Stimulated activated CD4-positive, alpha-beta T cell treated with anti-CD3 and anti-CD28 coated beads, Interleukin-4, amount 100 ng/mL, for 48 hours (primary cell): ENCODE results near the gene TTC33.
"Not testable (repeated sequence)": the region's sequence is repeated elsewhere in the genome, so short reads cannot be mapped to it uniquely, and the experiment has no call there.

Experiments
- DNase-seq, 2 donors: peaks; one replicate each; pipeline ENCODE4 v3.0.0-alpha.2; 2020; ENCODE audit warnings: low read depth in 2 of 2

The TTC33 gene

GRCh38 chr5:40614923-40615585 is 140.7 kb downstream of the TTC33 start:
- DNase-seq, result no peak

- no peak for DNase-seq
Measured at GRCh38 chr5:40614466-40614865, 141.3 kb downstream of the TTC33 start.

- no peak for DNase-seq
Measured at GRCh38 chr5:40607202-40607601, 148.6 kb downstream of the TTC33 start.

- DNase-seq, result no peak
Measured at GRCh38 chr5:40606077-40606765, 149.5 kb downstream of the TTC33 start.

- DNase-seq, result no peak
Measured at GRCh38 chr5:40605295-40605958, 150.3 kb downstream of the TTC33 start.

GRCh38 chr5:40603378-40603777 is 152.4 kb downstream of the TTC33 start:
- DNase-seq, result no peak

GRCh38 chr5:40601198-40601868 is 154.4 kb downstream of the TTC33 start:
- DNase-seq, result no peak

GRCh38 chr5:40600383-40600782 is 155.4 kb downstream of the TTC33 start:
- no peak for DNase-seq

GRCh38 chr5:40599676-40600075 is 156.1 kb downstream of the TTC33 start:
- no peak for DNase-seq

GRCh38 chr5:40594811-40595210 is 160.9 kb downstream of the TTC33 start:
- no peak for DNase-seq

GRCh38 chr5:40591727-40592396 is 163.9 kb downstream of the TTC33 start:
- not testable (repeated sequence) for DNase-seq

GRCh38 chr5:40587376-40587775 is 168.4 kb downstream of the TTC33 start:
- no peak for DNase-seq

- no peak for DNase-seq
Measured at GRCh38 chr5:40585537-40586267, 170.1 kb downstream of the TTC33 start.

GRCh38 chr5:40584054-40584453 is 171.7 kb downstream of the TTC33 start:
- DNase-seq, result no peak

- DNase-seq, result peak; percentile 37 to 60
Measured at GRCh38 chr5:40578501-40579451, 177.0 kb downstream of the TTC33 start.

GRCh38 chr5:40577718-40578117 is 178.0 kb downstream of the TTC33 start:
- DNase-seq, result no peak

- DNase-seq, result no peak
Measured at GRCh38 chr5:40575921-40576320, 179.8 kb downstream of the TTC33 start.

- DNase-seq, result no peak
Measured at GRCh38 chr5:40575411-40575810, 180.3 kb downstream of the TTC33 start.

GRCh38 chr5:40572937-40573336 is 182.8 kb downstream of the TTC33 start:
- no peak for DNase-seq

- no peak for DNase-seq
Measured at GRCh38 chr5:40572391-40572790, 183.4 kb downstream of the TTC33 start.
